Measurements from ENCODE around the gene CEP63. TPM values are rescaled to one million over a fixed set of nuclear protein-coding genes. Genes with fewer than 3 reads are reported as not detected.

The CEP63 gene
- total and polyA plus RNA-seq, 2 of the 8 experiments (the other 6 are each of a cell fraction or from before 2014, with no cell fraction given): 5.3 to 18.2 TPM

GRCh38 chr3:134607054-134608022 lies 121.5 kb downstream of the CEP63 start (continued):
- no peak for TF ChIP-seq KDM4A (IDR thresholded peaks at IDR 0.05; ENCODE audit: low read depth, low read length, severe bottlenecking)

All from H1 (cell line).